HCT116 (cell line): ENCODE results near the gene PRKAA2. TPM values are rescaled to one million over a fixed set of nuclear protein-coding genes. Genes with fewer than 3 reads are reported as not detected.

Experiments used
- ATAC-seq: fragments of 200-7000 bp; cut with Tn5 transposase; 2 replicates; pipeline ENCODE4 v1.9.1; 2020; ENCODE audit warnings: mild to moderate bottlenecking, moderate library complexity
- BruUV-seq: library from RNA; stranded (reverse); fragments of 400-500 nt; replicated peaks from 2 replicates; lab custom pipeline; 2021; lab: Mats Ljungman, UMichigan
- CTCF ChIA-PET: fragments of 300-600 bp; sonication (Branson Sonifier 250); formaldehyde crosslinking; loops from one replicate; lab custom pipeline; 2021; ENCODE audit warnings: antibody characterized with exemption; lab: Charles Lee
- POLR2A ChIA-PET: fragments of 300-600, 350-600 bp; sonication (Branson Sonifier 250); formaldehyde crosslinking; loops from one replicate; lab custom pipeline; 2021; ENCODE audit warnings: antibody characterized with exemption; lab: Charles Lee
- RAD21 ChIA-PET, 2 experiments: fragments of 300-600 bp; sonication (Branson Sonifier 250); formaldehyde crosslinking; loops; one replicate each; lab custom pipeline; 2023; ENCODE audit warnings: low total read pairs in 2 of 2; ENCODE audit not compliant: uncharacterized antibody in 2 of 2, unreplicated experiment in 2 of 2, low non-redundant PET in 1 of 2; lab: Charles Lee
- DNase-seq: peaks from one replicate; pipeline ENCODE4 v3.0.0-alpha.2; 2010; ENCODE audit warnings: low read depth, low spot score
- H2AFZ ChIP-seq: fragments of 200-600 bp; shearing (Covaris generic), sonication (generic); 2 replicates; pipeline ENCODE4 v1.6.1; 2017; ENCODE audit warnings: low read depth, mixed run types, mixed read lengths, antibody characterized with exemption, low read length; ENCODE audit not compliant: poor library complexity, severe bottlenecking
- H3K27ac ChIP-seq: 2 replicates; pipeline ENCODE4 v1.5.1; 2012; ENCODE audit warnings: low read depth, low read length
- H3K27me3 ChIP-seq: fragments of 200-600 bp; sonication (generic); 2 replicates; pipeline ENCODE4 v1.6.1; 2016; ENCODE audit warnings: mixed run types, low read length, mixed read lengths; ENCODE audit not compliant: insufficient read depth
- H3K36me3 ChIP-seq, 2 experiments: fragments of 200-500 bp in 1 of 2; fragments of 200-600 bp in 1 of 2; sonication (Bioruptor generic) in 1 of 2; sonication (generic) in 1 of 2; 2 replicates each; pipeline versions ENCODE4 v1.5.1 to v1.6.1; 2014 to 2016; ENCODE audit warnings: low read length in 2 of 2, inconsistent platforms in 1 of 2, mixed read lengths in 1 of 2, mixed run types in 1 of 2; ENCODE audit not compliant: insufficient read depth in 2 of 2, control insufficient read depth in 1 of 2
- H3K4me1 ChIP-seq, 2 experiments: fragments of 200-600 bp in 1 of 2; sonication (generic) in 1 of 2; 2 replicates each; pipeline versions ENCODE4 v1.5.1 to v1.6.1; 2012 to 2017; ENCODE audit warnings: low read length in 2 of 2, inconsistent platforms in 1 of 2, mild to moderate bottlenecking in 1 of 2, mixed read lengths in 1 of 2, mixed run types in 1 of 2, moderate library complexity in 1 of 2; ENCODE audit not compliant: insufficient read depth in 2 of 2, control insufficient read depth in 1 of 2
- H3K4me2 ChIP-seq: fragments of 200-600 bp; sonication (generic); 2 replicates; pipeline ENCODE4 v1.6.1; 2017; ENCODE audit warnings: mixed run types, low read length, mixed read lengths
- H3K4me3 ChIP-seq, 2 experiments: fragments of 200-600 bp in 1 of 2; sonication (generic) in 1 of 2; replicated peaks in 1 of 2; 2 replicates each; pipeline ENCODE4 v1.5.1; 2011 to 2016; ENCODE audit warnings: low read length in 2 of 2, control low read depth in 1 of 2, low read depth in 1 of 2, mild to moderate bottlenecking in 1 of 2, mixed read lengths in 1 of 2, mixed run types in 1 of 2
- H3K79me2 ChIP-seq: fragments of 200-600 bp; sonication (generic); 2 replicates; pipeline ENCODE4 v1.6.1; 2017; ENCODE audit warnings: mild to moderate bottlenecking, mixed run types, low read length, moderate library complexity, mixed read lengths; ENCODE audit not compliant: insufficient read depth
- H3K9ac ChIP-seq: fragments of 200-600 bp; sonication (generic); 2 replicates; pipeline ENCODE4 v1.6.1; 2016; ENCODE audit warnings: low read length, mixed read lengths
- H3K9me2 ChIP-seq: fragments of 200-600 bp; sonication (generic), shearing (Covaris generic); 2 replicates; pipeline ENCODE4 v1.6.1; 2017; ENCODE audit warnings: mixed run types, mild to moderate bottlenecking, moderate library complexity; ENCODE audit not compliant: insufficient read depth
- H3K9me3 ChIP-seq, 2 experiments: fragments of 200-500 bp in 1 of 2; fragments of 200-600 bp in 1 of 2; sonication (Bioruptor generic) in 1 of 2; sonication (generic) in 1 of 2; 2 replicates each; pipeline ENCODE4 v1.6.1; 2014 to 2017; ENCODE audit warnings: low read length in 2 of 2, mixed read lengths in 2 of 2, inconsistent platforms in 1 of 2, low read depth in 1 of 2, mild to moderate bottlenecking in 1 of 2, mixed run types in 1 of 2, moderate library complexity in 1 of 2; ENCODE audit not compliant: control insufficient read depth in 1 of 2, insufficient read depth in 1 of 2
- H4K20me1 ChIP-seq: fragments of 200-600 bp; sonication (generic), shearing (Covaris generic); 2 replicates; pipeline ENCODE4 v1.6.1; 2017; ENCODE audit warnings: mixed run types, mild to moderate bottlenecking, moderate library complexity; ENCODE audit not compliant: insufficient read depth
- CBX3 ChIP-seq: IDR thresholded peaks from 2 replicates; pipeline ENCODE4 v1.6.1; 2012; ENCODE audit warnings: low read depth
- CTCF ChIP-seq, 3 experiments: fragments of 200-600 bp in 1 of 3; sonication (generic) in 1 of 3; IDR thresholded peaks in 2 of 3; conservative IDR thresholded peaks in 1 of 3; 2 replicates each; pipeline ENCODE4 v1.5.1; 2012 to 2017; ENCODE audit warnings: low read depth in 2 of 3, low read length in 2 of 3, antibody characterized with exemption in 1 of 3, borderline replicate concordance in 1 of 3, control low read depth in 1 of 3, mild to moderate bottlenecking in 1 of 3, mixed read lengths in 1 of 3, mixed run types in 1 of 3, moderate library complexity in 1 of 3; ENCODE audit not compliant: insufficient read depth in 1 of 3
- EGR1 ChIP-seq: IDR thresholded peaks from 2 replicates; pipeline ENCODE4 v1.6.1; 2012; ENCODE audit warnings: low read depth
- EZH2 ChIP-seq: fragments of 200-600 bp; sonication (generic); IDR thresholded peaks from 2 replicates; pipeline ENCODE4 v1.6.1; 2017; ENCODE audit warnings: antibody characterized with exemption, mixed run types
- EZH2phosphoT487 ChIP-seq: fragments of 200-600 bp; IDR thresholded peaks from 2 replicates; pipeline ENCODE4 v1.6.1; 2018; ENCODE audit warnings: antibody characterized with exemption, borderline replicate concordance
- FOSL1 ChIP-seq: IDR thresholded peaks from 2 replicates; pipeline ENCODE4 v1.6.1; 2012; ENCODE audit warnings: low read depth
- JUND ChIP-seq: IDR thresholded peaks from 2 replicates; pipeline ENCODE4 v1.6.1; 2012
- RAD21 ChIP-seq: IDR thresholded peaks from 2 replicates; pipeline ENCODE4 v1.6.1; 2012; ENCODE audit warnings: low read depth, mild to moderate bottlenecking
- SIN3A ChIP-seq: IDR thresholded peaks from 2 replicates; pipeline ENCODE4 v1.6.1; 2012; ENCODE audit warnings: low read depth
- SRF ChIP-seq: IDR thresholded peaks from 2 replicates; pipeline ENCODE4 v1.6.1; 2012; ENCODE audit warnings: low read depth
- TCF7L2 ChIP-seq: IDR thresholded peaks from 2 replicates; pipeline ENCODE4 v1.7.0; 2011; ENCODE audit warnings: borderline replicate concordance, inconsistent platforms; ENCODE audit not compliant: insufficient read depth, insufficient read length; ENCODE audit errors: extremely low read depth
- YY1 ChIP-seq: IDR thresholded peaks from 2 replicates; pipeline ENCODE4 v1.6.1; 2011; ENCODE audit warnings: low read length, low read depth, moderate library complexity, mild to moderate bottlenecking; ENCODE audit not compliant: insufficient replicate concordance; ENCODE audit errors: extremely low read depth
- ZFX ChIP-seq: fragments of 450-650 bp; IDR thresholded peaks from 2 replicates; pipeline ENCODE4 v1.6.1; 2017
- ZNF274 ChIP-seq: fragments of 200-500 bp; sonication (Bioruptor generic); IDR thresholded peaks from 2 replicates; pipeline ENCODE4 v1.6.1; 2014; ENCODE audit warnings: mild to moderate bottlenecking, low read depth, low read length, inconsistent platforms
- intact Hi-C: fragments of 100-400 bp; cut with micrococcal nuclease; formaldehyde crosslinking; loops from 2 replicates; pipeline ENCODE4 v1.10.0; 2022
- total RNA-seq: library from RNA; stranded (reverse); gene quantifications from one replicate; pipeline ENCODE4 v1.2.1, GENCODE V29; 2021; ENCODE audit not compliant: unreplicated experiment
- TF ChIP-seq, protein P1 (sequence below): IDR thresholded peaks from 2 replicates; pipeline ENCODE4 v1.6.1; 2012; ENCODE audit warnings: low read depth

Gene PRKAA2
- total RNA-seq, 1 experiment from 2014 or later, result 1.6 TPM

DNA sequence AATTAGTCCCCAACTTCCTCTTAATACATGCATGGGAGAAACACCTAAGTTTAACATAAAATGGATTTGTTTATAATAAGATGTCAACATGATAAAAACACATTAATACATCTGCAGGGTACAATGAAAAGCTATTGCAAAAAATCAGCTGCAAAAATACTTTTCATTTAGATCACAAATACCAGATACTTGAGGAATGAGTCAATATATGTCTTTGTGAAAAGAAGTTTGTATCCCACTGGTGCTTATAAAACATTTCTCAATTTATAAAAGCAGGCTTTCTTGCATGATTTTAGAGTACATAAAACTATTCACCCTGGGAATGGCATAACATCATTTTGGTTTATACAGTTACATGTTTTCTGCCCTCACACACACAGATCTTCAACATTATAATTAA is 18.6 kb upstream of the PRKAA2 start (continued):
- TF ChIP-seq CTCF (IDR thresholded peaks at IDR 0.05 in 2 of 3, conservative IDR thresholded peaks at IDR 0.05 in 1 of 3; ENCODE audit: borderline replicate concordance in 1 of 3, insufficient read depth in 1 of 3, low read depth in 2 of 3, low read length in 2 of 3) (no peak), ZFX (no peak), RAD21 (no peak), EZH2 (no peak), TCF7L2 (no peak), SRF (no peak), CBX3 (no peak), EZH2phosphoT487 (no peak), YY1 (no peak), JUND (no peak)
- TF ChIP-seq, all 23 proteins: peak for 0

DNA sequence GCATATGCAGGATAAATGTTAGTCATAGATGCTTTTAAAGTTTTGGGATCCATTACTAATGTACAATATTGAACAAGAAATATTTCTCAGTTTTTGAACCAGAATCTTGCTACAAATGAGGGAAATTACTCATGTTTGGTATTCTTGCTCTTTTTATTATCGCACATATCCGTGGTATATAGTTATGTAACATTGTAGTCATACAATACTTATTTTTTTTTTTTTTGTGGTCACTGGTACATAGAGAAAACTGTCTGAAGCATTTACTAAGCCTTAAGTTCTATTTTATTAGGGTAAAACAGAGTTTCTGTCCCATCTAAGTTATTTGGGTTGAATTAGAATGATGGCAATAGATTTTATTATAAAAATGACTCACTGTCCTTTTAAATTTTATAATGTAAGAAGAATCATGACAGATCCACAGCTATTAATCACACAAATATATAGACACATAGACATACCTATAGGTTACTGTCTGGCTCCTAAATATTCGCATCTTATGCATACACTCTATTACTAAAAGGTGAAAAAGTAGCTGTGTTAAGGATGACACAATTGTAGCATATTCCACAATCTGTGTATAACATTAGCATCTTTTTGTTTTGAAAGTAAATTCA is 18.0 kb upstream of the PRKAA2 start:
- Histone ChIP-seq H3K36me3 (no peaks in the 10 kb centered on the region), H3K27me3 (peaks cover 5% of the 10 kb centered on the region; the same call in 1 of the 2 replicates), H4K20me1 (no peaks in the 10 kb centered on the region), H3K27ac (no peak overlapping the region), H3K79me2 (no peaks in the 10 kb centered on the region), H3K4me1 (no peaks in the 10 kb centered on the region), H3K4me2 (no peak overlapping the region), H2AFZ (no peak overlapping the region), H3K9ac (no peak overlapping the region), H3K9me2 (no peaks in the 10 kb centered on the region), H3K4me3 (no peak overlapping the region), H3K9me3 (no peaks in the 10 kb centered on the region)
- POLR2A ChIA-PET, result no interaction called here
- intact Hi-C loops, result no loop called here
- RAD21 ChIA-PET, result no interaction called here
- ATAC-seq, result no peak
- no TSS peak for BruUV-seq
- CTCF ChIA-PET, result no interaction called here
- no peak for DNase-seq
- TF ChIP-seq CTCF (IDR thresholded peaks at IDR 0.05 in 2 of 3, conservative IDR thresholded peaks at IDR 0.05 in 1 of 3; ENCODE audit: borderline replicate concordance in 1 of 3, insufficient read depth in 1 of 3, low read depth in 2 of 3, low read length in 2 of 3) (no peak), FOSL1 (no peak), SIN3A (no peak), ZNF274 (no peak), EGR1 (no peak)
- TF ChIP-seq, protein P1, sequence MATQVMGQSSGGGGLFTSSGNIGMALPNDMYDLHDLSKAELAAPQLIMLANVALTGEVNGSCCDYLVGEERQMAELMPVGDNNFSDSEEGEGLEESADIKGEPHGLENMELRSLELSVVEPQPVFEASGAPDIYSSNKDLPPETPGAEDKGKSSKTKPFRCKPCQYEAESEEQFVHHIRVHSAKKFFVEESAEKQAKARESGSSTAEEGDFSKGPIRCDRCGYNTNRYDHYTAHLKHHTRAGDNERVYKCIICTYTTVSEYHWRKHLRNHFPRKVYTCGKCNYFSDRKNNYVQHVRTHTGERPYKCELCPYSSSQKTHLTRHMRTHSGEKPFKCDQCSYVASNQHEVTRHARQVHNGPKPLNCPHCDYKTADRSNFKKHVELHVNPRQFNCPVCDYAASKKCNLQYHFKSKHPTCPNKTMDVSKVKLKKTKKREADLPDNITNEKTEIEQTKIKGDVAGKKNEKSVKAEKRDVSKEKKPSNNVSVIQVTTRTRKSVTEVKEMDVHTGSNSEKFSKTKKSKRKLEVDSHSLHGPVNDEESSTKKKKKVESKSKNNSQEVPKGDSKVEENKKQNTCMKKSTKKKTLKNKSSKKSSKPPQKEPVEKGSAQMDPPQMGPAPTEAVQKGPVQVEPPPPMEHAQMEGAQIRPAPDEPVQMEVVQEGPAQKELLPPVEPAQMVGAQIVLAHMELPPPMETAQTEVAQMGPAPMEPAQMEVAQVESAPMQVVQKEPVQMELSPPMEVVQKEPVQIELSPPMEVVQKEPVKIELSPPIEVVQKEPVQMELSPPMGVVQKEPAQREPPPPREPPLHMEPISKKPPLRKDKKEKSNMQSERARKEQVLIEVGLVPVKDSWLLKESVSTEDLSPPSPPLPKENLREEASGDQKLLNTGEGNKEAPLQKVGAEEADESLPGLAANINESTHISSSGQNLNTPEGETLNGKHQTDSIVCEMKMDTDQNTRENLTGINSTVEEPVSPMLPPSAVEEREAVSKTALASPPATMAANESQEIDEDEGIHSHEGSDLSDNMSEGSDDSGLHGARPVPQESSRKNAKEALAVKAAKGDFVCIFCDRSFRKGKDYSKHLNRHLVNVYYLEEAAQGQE, result no peak
